DLD1 (cell line): ENCODE data around the gene HIC1.
"Not testable (repeated sequence)": the region's sequence is repeated elsewhere in the genome, so short reads cannot be mapped to it uniquely, and the experiment has no call there.

Source experiments
- in situ Hi-C: cut with HindIII; loops from 2 replicates; pipeline ENCODE4 v1.10.0; 2017; ENCODE audit warnings: low sequenced_read_pairs

HIC1 gene, protein sequence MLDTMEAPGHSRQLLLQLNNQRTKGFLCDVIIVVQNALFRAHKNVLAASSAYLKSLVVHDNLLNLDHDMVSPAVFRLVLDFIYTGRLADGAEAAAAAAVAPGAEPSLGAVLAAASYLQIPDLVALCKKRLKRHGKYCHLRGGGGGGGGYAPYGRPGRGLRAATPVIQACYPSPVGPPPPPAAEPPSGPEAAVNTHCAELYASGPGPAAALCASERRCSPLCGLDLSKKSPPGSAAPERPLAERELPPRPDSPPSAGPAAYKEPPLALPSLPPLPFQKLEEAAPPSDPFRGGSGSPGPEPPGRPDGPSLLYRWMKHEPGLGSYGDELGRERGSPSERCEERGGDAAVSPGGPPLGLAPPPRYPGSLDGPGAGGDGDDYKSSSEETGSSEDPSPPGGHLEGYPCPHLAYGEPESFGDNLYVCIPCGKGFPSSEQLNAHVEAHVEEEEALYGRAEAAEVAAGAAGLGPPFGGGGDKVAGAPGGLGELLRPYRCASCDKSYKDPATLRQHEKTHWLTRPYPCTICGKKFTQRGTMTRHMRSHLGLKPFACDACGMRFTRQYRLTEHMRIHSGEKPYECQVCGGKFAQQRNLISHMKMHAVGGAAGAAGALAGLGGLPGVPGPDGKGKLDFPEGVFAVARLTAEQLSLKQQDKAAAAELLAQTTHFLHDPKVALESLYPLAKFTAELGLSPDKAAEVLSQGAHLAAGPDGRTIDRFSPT

DNA sequence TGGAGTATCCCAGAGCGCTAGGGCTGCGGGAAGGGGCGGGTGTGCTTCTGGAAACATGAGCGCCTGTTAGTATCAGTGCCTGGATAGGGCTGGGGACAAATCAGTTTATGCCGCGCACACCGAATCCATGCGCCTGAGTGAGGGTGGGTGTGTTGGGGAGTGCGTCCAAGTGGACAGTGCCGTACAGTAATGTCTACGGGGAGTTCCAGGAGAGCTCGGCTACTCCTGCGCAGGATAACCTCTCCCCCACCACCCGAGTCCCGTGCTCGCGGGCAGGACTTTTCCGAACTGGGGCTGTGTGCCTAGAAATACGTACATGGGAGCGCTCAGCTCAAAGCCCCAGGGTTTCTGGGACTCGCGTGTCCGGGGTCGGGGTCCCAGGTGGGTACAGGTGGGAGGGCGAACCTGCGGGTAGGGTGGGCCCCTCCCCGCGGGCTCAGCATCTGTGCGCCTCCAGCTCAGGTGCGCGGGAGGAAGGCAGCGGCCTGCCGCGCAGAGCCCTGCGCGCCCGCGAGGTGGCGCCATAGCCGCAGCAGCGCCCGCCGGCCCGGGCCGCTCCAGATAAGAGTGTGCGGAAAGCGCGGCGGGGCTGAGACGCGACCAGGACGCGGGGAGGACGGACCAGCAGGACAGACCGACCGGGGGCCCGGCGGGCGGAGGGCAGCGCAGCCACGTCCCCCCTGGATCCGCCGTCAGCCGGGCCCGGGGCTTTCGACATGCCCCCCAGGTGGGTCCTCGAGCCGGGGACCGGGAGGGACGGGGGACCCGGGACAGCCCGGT lies at the start of gene HIC1:
Gene HIC1 (plus strand): TSS at position 592 of the 780 bp plus-strand sequence. CDS start 1,588 bp downstream, outside the sequence.
- in situ Hi-C loops: no loop called here

DNA sequence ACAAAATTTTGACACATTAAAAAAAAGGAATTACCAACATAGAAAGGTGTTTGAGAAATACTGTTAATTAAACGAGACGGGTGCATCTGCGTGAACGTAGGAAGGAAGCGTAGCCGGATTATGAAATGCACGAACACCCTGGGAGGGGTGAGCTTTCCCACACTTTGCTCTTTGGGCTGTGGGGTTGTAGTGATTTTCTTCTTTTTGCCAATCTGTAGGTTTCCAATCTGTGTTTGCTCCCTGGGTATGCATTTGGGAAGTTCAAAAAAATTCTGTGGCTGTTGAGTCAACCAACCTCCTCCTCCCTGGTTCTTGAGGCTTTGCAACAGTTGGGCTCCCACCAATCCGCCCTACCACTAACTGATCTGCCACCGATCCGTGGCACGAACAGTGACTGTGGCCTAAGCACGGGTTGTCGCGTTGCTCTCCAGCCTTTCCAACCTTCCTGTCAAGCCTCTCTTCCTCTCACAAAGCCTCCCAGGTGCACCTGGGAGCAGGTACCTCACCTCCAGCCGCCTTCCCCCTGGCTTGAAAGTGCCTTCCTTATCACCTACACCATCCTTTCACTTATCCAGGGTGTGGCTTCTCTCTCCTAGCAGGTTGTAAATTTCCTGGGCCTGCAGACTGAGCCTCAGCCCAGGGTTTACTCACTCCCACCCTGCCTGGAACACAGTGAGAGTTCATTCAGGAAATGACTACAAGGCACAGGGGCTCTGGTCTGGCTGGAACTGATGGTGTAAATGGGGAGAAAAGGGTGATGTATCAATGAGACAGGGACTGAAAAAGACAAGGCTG lies 46.4 kb upstream of the HIC1 start:
- in situ Hi-C loops: no loop called here

DNA sequence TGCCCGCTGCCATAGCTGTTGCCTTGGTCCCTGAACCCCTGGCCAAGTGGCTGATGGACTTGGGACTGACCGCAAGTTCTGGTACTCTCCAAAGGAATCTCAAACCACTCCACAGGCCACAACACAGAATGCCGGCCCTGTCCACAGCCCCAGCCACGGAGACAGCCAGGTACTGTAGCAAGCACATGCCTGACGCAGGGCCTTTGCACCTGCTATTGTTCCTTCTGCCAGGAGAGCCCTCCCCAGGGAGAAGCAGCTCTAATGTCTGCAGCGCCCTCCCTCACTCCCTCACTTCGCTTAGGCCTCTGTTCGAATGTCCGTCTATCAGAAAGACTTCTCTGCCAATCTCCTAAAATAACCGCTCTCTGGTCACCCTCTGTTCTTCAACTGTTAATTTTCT lies 45.2 kb upstream of the HIC1 start:
- in situ Hi-C loops: no loop called here

- in situ Hi-C loops: no loop called here
Observed at GRCh38 chr17:2011411-2012371, 43.2 kb upstream of the HIC1 start.

DNA sequence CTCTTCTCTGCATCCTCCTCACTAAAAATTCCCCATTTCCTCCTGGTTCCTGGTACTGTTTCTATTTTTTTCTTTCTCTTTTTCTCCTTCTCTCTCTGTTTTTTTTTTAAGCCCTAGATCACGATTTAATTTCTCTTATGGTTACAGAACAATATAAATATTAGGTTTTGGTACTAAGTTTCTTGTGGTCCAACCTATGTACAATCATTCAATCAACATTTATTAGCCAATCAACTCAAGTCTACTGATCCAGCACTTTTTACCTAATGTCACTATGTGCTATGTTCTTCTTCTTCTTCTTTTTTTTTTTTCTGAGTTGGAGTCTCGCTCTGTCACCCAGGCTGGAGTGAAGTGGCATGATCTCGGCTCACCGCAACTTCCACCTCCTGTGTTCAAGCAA lies 42.4 kb upstream of the HIC1 start:
- in situ Hi-C loops: no loop called here

DNA sequence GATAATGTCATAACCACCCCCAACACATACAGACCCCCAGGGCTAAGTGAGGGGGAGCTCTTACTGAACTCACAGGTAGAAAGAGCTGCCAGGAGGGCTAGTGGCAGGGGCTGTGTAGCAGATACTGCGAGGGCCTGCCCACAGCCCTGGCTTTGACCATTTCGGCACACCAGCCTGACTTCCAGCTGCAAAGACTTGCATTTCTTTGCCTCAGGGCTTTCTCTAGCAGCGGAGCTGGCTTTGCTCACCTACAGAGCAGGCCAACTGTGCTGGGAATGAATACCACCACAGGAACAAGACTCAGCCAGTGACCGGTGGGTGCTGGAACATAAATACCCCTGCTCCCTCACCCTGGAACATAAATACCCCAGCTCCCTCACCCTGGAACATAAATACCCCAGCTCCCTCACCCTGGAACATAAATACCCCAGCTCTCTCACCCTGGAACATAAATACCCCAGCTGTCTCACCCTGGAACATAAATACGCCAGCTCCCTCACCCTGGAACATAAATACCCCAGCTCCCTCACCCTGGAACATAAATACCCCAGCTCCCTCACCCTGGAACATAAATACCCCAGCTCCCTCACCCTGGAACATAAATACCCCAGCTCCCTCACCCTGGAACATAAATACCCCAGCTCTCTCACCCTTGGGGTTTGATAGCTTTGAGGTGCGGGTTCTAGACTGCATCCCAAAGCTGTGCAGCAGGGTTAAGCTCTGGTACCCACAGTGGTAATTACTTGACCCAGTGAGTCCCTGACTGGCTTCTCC lies 41.5 kb upstream of the HIC1 start:
- in situ Hi-C loops: not testable (repeated sequence)

DNA sequence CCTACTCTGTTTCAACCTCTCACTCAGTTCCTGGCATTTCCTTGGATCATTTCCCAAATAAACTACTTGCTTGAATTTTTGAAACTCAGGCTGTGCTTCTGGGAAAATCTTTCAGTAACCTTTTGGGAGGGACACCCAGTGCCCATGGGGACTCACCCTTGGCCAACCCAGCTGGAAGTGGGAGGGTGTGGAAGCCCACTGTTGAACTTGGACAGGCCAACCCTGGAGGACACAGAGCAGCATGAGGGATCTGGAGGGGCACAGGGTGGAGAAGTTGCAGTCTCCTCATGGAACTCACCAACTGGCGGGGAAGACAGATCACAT lies 40.9 kb upstream of the HIC1 start:
- in situ Hi-C loops: no loop called here

GRCh38 chr17:2015314-2015713 lies 39.6 kb upstream of the HIC1 start:
- in situ Hi-C loops: no loop called here

- in situ Hi-C loops: no loop called here
Observed at GRCh38 chr17:2016494-2016893, 38.4 kb upstream of the HIC1 start.

DNA sequence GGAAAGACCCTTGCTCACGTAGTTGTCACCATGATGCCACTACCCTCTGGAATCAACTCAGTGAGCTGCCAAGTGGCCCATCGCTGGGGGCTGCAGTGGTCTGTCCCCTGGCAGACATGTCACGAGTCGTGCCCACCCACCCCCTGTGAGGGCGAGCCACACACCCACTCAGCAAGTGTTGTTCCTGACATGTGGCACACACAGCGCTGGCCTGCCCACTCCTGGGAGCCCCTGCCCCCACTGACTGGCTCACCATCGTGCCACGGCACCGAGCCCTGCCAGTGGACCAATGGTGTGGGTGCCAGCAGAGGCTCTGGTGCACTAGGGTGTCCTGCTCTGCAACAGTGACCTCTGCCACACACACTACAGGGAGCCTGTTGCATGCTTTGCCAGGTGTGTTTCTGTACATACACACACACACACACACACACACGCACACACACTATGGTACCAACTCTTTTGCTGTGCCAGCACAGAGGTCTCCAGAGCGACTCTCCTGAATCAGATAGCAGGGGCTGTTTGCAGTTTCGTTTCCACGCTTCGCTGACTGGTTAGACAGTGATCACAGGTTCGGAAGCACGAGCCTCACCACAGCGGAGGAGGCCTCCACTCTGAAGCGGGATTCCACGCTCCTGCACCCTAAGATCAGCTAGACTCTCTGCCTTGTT lies 37.5 kb upstream of the HIC1 start:
- in situ Hi-C loops: no loop called here

- in situ Hi-C loops: no loop called here
Observed at GRCh38 chr17:2018716-2019510, 36.0 kb upstream of the HIC1 start.

DNA sequence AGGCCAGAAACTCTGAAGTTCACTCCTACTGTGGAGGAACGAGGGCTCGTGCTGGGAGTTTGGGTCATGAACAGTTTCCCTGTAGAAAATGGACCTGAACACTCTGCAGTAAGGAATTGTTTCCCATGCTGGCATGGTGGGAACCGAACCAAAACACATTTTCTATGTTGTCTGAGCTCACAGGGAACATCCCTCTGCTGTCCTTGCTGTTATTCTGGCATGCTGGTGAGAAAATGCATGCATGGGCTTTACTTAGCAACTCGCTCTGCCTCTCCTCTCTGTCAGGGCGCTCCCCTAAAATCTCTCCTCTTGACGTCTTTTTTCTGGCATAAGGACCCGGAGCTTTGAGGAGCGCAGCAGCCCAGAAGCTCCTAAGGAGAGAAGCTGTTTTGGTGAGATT lies 35.2 kb upstream of the HIC1 start:
- in situ Hi-C loops: no loop called here

- in situ Hi-C loops: no loop called here
Observed at GRCh38 chr17:2020721-2021120, 34.2 kb upstream of the HIC1 start.

GRCh38 chr17:2022647-2023240 lies 32.2 kb upstream of the HIC1 start:
- in situ Hi-C loops: no loop called here

DNA sequence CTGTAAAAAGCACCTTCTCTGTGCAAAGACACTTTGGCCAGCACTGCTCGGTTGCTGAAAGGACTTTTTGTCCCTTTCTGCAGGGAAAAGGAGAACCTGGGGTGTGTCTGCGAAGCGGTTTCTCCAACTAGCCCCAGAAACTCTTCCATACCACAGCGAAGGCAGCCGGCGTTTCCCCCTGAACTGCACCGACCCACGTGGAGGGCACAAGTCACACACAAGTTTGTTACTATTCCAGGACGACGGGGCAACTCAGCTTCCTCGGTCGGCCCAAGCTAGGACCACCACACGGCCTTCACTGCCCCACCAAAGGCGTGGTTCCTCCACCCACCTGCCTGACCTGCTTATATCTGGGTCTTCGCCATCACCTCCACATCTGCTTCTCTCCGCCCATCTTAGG lies 31.6 kb upstream of the HIC1 start:
- in situ Hi-C loops: no loop called here

DNA sequence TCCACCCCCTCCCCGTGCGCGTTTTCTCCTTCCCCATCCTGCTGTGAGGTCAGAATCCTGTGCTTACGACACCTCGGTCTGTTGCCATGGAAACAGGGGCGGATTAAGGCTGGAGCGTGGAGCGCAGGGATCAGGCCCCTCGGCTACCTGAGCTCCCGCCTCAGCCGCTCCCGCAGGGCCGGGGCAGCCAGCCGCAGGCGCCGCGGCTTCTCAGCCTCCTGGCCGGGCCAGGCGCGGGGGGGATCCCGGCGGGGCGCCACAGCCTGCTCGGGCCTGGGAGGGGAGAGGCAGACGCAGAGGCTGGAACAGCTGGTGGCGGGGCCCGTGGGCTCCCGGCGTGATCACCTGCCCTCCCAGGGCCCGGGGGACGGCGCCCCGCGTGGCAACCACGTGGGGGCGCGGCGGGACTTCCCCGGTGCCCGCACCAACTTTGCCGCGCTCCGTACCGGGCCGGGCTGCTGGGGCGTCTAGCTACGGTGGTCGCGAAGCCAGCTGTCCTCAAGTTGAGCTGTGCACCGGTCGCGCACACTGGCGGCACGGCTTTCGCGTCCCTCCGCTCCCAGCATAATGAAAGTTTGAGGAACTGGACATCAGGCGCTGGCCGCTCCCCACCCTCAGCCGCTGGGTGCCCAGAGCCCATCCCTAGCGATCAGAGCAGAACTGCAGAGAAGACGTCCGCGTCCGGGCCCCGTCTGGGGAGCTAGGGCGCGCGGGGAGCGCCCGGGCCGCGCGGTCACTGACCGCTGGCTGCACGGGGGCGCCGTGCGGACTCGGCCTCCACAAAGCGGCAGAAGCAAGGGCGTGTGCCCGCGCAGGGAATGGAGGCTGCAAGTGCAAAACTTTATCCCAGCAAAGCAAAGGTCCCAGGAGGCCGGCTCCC lies 31.0 kb upstream of the HIC1 start:
- in situ Hi-C loops: no loop called here
